Peyer's patch (tissue), 4 donors: Measurements from ENCODE around the gene LBHD2.

Source experiments
- POLR2A ChIP-seq, 2 donors: fragments of 450-650 bp; IDR thresholded peaks; one replicate each; pipeline ENCODE4 v1.5.1; 2017; ENCODE audit warnings: antibody characterized with exemption in 2 of 2, mild to moderate bottlenecking in 2 of 2, moderate library complexity in 2 of 2
- TF ChIP-seq, protein P1 (sequence below), 6 experiments: fragments of 450-650 bp in 4 of 6; fragments of 200-600 bp in 2 of 6; sonication (generic) in 1 of 6; IDR thresholded peaks; one replicate each; pipeline ENCODE4 v1.5.1; 2017 to 2019; ENCODE audit warnings: antibody characterized with exemption in 6 of 6, mild to moderate bottlenecking in 3 of 6, moderate library complexity in 1 of 6

DNA sequence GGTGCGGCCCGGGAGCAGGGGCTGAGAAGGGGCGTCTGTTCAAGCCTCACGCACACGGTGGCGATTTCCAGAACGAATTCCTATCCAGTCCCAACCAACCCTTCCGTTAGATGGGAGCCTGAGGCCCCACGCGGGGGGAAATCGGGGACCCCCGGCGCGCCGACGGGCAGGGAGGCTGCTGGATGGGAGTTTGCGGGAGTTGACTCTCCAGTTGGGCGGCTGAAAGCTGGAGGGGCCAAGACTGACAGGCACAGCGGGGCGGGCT is 20.3 kb downstream of the LBHD2 start:
- TF ChIP-seq, protein P1, sequence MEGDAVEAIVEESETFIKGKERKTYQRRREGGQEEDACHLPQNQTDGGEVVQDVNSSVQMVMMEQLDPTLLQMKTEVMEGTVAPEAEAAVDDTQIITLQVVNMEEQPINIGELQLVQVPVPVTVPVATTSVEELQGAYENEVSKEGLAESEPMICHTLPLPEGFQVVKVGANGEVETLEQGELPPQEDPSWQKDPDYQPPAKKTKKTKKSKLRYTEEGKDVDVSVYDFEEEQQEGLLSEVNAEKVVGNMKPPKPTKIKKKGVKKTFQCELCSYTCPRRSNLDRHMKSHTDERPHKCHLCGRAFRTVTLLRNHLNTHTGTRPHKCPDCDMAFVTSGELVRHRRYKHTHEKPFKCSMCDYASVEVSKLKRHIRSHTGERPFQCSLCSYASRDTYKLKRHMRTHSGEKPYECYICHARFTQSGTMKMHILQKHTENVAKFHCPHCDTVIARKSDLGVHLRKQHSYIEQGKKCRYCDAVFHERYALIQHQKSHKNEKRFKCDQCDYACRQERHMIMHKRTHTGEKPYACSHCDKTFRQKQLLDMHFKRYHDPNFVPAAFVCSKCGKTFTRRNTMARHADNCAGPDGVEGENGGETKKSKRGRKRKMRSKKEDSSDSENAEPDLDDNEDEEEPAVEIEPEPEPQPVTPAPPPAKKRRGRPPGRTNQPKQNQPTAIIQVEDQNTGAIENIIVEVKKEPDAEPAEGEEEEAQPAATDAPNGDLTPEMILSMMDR (IDR thresholded peaks at IDR 0.05) = no peak
- no peak for TF ChIP-seq POLR2A (IDR thresholded peaks at IDR 0.05)
